Islet precursor cell (in vitro differentiated cells): ENCODE measurements around the gene INO80C.

Source experiments
- DNase-seq: peaks from one replicate; pipeline ENCODE4 v3.0.0-alpha.2; 2018

Gene INO80C

GRCh38 chr18:35497370-35498197 is at the start of gene INO80C:
Gene INO80C, minus strand, starts transcription at chr18:35497960. Its CDS starts 86 bp downstream, at chr18:35497874.
- DNase-seq = peak; percentile 95

GRCh38 chr18:35547008-35547605 is 49.3 kb upstream of the INO80C start:
- DNase-seq = no peak

- DNase-seq = peak; percentile 94
Observed at GRCh38 chr18:35542356-35542755, 44.6 kb upstream of the INO80C start.

- DNase-seq = no peak
Observed at GRCh38 chr18:35535297-35535696, 37.5 kb upstream of the INO80C start.

- DNase-seq = no peak
Observed at GRCh38 chr18:35533916-35534405, 36.2 kb upstream of the INO80C start.

GRCh38 chr18:35528749-35529274 is 31.1 kb upstream of the INO80C start:
- DNase-seq = no peak

- DNase-seq = no peak
Observed at GRCh38 chr18:35526495-35527059, 28.8 kb upstream of the INO80C start.

GRCh38 chr18:35525795-35526494 is 28.2 kb upstream of the INO80C start:
- no peak for DNase-seq

GRCh38 chr18:35524226-35524625 is 26.5 kb upstream of the INO80C start:
- DNase-seq = no peak

- no peak for DNase-seq
Observed at GRCh38 chr18:35522130-35522959, 24.6 kb upstream of the INO80C start.

- no peak for DNase-seq
Observed at GRCh38 chr18:35521133-35521532, 23.4 kb upstream of the INO80C start.

- no peak for DNase-seq
Observed at GRCh38 chr18:35519148-35519899, 21.6 kb upstream of the INO80C start.

- DNase-seq = no peak
Observed at GRCh38 chr18:35517715-35518114, 20.0 kb upstream of the INO80C start.

GRCh38 chr18:35516789-35517188 is 19.0 kb upstream of the INO80C start:
- no peak for DNase-seq

GRCh38 chr18:35516351-35516750 is 18.6 kb upstream of the INO80C start:
- no peak for DNase-seq

- peak; percentile 84 for DNase-seq
Observed at GRCh38 chr18:35515460-35516130, 17.8 kb upstream of the INO80C start.

- DNase-seq = no peak
Observed at GRCh38 chr18:35514752-35515459, 17.1 kb upstream of the INO80C start.

- no peak for DNase-seq
Observed at GRCh38 chr18:35514283-35514682, 16.5 kb upstream of the INO80C start.

- peak; percentile 94 for DNase-seq
Observed at GRCh38 chr18:35513181-35513936, 15.6 kb upstream of the INO80C start.
